Skeletal muscle tissue (tissue), 4 donors: ENCODE results near the gene CDC42EP1. TPM values are rescaled to one million over a fixed set of nuclear protein-coding genes. Genes with fewer than 3 reads are reported as not detected.
"Not testable (repeated sequence)": the region's sequence is repeated elsewhere in the genome, so short reads cannot be mapped to it uniquely, and the experiment has no call there.

Experiments used
- H3K27ac ChIP-seq: one replicate; pipeline ENCODE4 v1.7.0; 2013; ENCODE audit warnings: mild to moderate bottlenecking, low read depth, low read length, inconsistent platforms
- H3K27me3 ChIP-seq, 3 donors: one replicate each; pipeline ENCODE4 v1.7.0; 2013; ENCODE audit warnings: low read length in 3 of 3; ENCODE audit not compliant: control insufficient read depth in 3 of 3, insufficient read depth in 3 of 3
- H3K36me3 ChIP-seq, 3 donors: one replicate each; pipeline ENCODE4 v1.7.0; 2013; ENCODE audit warnings: low read length in 3 of 3; ENCODE audit not compliant: control insufficient read depth in 3 of 3, insufficient read depth in 3 of 3
- H3K4me1 ChIP-seq, 3 donors: one replicate each; pipeline ENCODE4 v1.7.0; 2013; ENCODE audit warnings: low read length in 3 of 3, mild to moderate bottlenecking in 3 of 3; ENCODE audit not compliant: control insufficient read depth in 3 of 3, insufficient read depth in 3 of 3
- H3K4me3 ChIP-seq, 3 donors: one replicate each; pipeline ENCODE4 v1.7.0; 2013; ENCODE audit warnings: low read length in 3 of 3
- H3K9ac ChIP-seq, 3 donors: one replicate each; pipeline ENCODE4 v1.7.0; 2013; ENCODE audit warnings: low read length in 3 of 3, mild to moderate bottlenecking in 3 of 3, moderate library complexity in 2 of 3, low read depth in 1 of 3
- H3K9me3 ChIP-seq, 3 donors: one replicate each; pipeline ENCODE4 v1.7.0; 2013; ENCODE audit warnings: low read length in 3 of 3; ENCODE audit not compliant: control insufficient read depth in 3 of 3
- total RNA-seq: library from RNA; depleted of rRNA; stranded (reverse); fragments of >200 nt; gene quantifications from one replicate; pipeline ENCODE4 v1.2.3, GENCODE V29; 2014
- donor health status: Osteomylitis.

The CDC42EP1 gene
- total RNA-seq, 1 donor from 2014 or later = 6.3 TPM

DNA sequence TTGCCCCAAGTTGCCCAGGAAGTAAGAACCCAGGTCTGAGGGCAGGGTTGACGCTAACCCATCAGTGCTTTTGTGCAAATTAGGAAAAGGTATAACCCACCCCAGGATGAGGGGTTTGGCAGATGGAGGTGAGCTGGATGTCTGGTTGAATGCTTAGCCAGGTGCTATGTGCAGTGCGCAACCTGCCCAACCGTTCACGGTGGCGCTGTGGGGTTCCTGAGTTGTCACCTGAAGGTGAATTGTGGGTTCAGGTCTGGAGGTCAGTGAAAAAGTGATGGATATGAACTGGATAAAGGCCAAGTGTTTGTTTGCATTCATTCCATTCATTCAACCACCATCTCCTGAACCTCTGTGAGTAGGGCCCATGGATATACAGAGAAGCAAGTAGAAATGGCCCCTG lies 34.0 kb downstream of the CDC42EP1 start:
- Histone ChIP-seq H3K4me3 (no peak overlapping the region), H3K36me3 (no peaks in the 10 kb centered on the region), H3K27me3 (peaks cover 0 to 3% (median 0%) of the 10 kb centered on the region in 3 donors), H3K9ac (no peak overlapping the region), H3K9me3 (no peaks in the 10 kb centered on the region), H3K4me1 (peaks cover under 1 to 10% (median 3%) of the 10 kb centered on the region in 3 donors), H3K27ac (no peak overlapping the region)

DNA sequence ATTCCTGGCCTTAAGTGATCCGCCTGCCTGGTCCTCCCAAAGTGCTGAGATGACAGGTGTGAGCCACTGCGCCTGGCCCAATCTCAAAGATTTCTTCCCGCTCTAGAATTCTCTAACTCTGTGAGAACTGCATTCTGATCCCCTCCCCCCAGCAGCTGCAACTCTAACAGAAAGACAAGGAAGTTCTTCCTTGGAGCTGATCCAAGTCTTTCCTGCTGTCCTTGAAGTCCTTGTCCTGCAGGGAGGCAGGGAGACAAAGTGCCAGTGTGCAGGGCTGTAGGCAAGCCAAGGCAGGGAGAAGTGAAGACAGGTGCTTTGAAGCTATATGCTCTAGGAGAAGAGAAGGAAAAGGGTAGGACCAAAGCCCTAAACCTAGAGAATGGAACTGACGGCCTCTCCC lies 38.9 kb downstream of the CDC42EP1 start:
- H3K27ac ChIP-seq = no peak overlapping the region
- peaks cover 0 to 12% (median 0%) of the 10 kb centered on the region in 3 donors for H3K27me3 ChIP-seq
- peak overlapping the region in 1 of 3 donors; percentile 16 for H3K9ac ChIP-seq
- H3K4me1 ChIP-seq = peaks cover 4 to 6% (median 4%) of the 10 kb centered on the region in 3 donors
- H3K9me3 ChIP-seq = no peaks in the 10 kb centered on the region
- H3K4me3 ChIP-seq = no peak overlapping the region
- H3K36me3 ChIP-seq = no peaks in the 10 kb centered on the region

DNA sequence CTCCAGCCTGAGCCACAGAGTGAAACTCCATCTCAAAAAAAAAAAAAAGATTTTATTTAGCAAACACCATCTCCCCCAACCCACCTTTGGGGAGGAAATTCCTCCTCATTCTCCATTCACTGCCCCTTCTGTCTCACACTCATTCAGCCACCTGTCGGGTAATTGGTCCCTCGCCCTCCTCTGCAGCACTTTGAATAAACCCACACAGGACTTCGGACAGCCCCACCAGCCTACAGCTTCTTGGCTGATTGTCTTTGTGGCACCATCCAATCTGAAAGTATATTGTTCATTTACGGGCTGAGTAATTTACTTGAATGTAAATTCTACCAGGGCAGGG lies 40.9 kb downstream of the CDC42EP1 start:
- Histone ChIP-seq H3K27me3 (peaks cover 0 to 12% (median 3%) of the 10 kb centered on the region in 3 donors), H3K9ac (no peak overlapping the region), H3K27ac (no peak overlapping the region), H3K9me3 (no peaks in the 10 kb centered on the region), H3K36me3 (no peaks in the 10 kb centered on the region), H3K4me3 (no peak overlapping the region), H3K4me1 (peaks cover 4 to 6% (median 4%) of the 10 kb centered on the region in 3 donors)

DNA sequence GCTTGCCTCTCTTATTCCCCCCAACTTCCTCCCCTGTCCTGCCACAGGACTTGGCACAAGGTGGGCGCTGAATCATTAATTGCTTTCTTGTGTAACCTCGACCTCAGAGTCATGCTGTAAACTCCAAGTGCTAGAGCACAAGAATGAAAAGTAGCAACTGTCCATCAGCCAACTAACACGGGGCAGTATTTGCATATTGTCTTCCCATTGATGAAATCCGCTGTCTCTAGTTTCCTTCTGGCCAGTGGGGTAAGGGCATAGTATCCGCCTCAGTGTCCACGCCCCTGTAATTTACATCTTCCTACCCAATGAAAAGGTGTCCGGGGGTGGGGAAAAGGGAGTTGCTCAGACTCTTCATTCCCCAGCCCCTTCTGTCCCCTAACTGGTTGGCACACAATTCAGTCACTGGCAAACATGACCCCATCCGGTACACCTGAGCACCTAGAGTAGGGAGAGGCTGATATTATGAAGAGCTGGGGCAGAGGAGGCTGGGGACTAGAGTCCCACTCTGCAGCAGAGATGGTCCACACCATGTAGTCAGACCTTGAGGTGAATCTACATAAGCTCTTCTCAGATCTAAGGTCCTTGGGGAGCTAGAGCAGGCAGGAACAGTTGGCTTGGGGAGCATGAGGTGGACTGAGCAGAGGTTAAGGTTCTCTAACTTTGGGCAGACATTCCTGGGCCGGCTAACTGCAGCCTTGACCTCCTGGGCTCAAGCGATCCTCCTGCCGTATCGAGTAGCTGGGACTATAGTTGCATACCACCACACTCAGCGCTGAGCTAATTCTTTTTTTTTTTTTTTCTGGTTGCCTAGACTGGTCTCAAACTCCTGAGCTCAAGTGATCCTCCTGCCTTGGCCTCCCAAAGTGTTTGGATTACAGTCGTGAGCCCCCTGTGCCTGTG lies 41.5 kb downstream of the CDC42EP1 start:
- H3K9ac ChIP-seq = no peak overlapping the region
- no peaks in the 10 kb centered on the region for H3K36me3 ChIP-seq
- H3K27me3 ChIP-seq = peaks cover 0 to 12% (median 3%) of the 10 kb centered on the region in 3 donors
- H3K4me3 ChIP-seq = no peak overlapping the region
- peaks cover 4 to 6% (median 4%) of the 10 kb centered on the region in 3 donors for H3K4me1 ChIP-seq
- H3K9me3 ChIP-seq = no peaks in the 10 kb centered on the region
- no peak overlapping the region for H3K27ac ChIP-seq

DNA sequence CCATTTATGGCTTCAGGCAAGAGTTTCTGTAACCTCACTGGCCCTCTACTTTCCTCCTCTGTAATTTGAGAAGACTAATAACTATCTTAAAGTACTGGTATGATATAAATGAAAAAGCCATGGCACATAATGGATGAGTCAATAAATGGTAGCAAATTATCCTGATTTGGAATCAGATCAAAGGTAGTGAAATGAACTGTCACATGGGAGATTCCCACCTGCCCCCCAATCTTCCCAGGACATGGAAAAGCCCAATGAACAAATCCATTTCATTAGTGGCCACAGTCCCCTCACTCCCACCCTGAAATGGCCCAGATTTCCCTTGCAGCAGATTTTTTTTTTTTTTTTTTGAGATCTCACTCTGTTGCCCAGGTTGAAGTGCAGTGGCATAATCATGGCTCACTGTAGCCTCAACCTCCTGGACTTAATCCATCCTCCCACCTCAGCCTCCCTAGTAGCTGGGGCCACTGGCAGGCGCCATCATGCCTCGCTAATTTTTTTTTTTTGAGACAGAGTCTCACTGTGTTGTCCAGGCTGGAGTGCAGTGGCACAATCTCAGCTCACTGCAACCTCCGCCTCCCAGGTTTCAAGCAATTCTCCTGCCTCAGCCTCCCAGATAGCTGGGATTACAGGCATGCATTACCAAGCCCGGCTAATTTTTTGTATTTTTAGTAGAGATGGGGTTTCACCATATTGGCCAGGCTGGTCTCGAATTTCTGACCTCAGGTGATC lies 42.4 kb downstream of the CDC42EP1 start:
- H3K27me3 ChIP-seq = peaks cover 0 to 12% (median 3%) of the 10 kb centered on the region in 3 donors
- H3K4me3 ChIP-seq, H3K27ac ChIP-seq, H3K9me3 ChIP-seq, H3K9ac ChIP-seq, H3K36me3 ChIP-seq: not testable (repeated sequence)
- H3K4me1 ChIP-seq = peaks cover 9 to 13% (median 9%) of the 10 kb centered on the region in 3 donors

DNA sequence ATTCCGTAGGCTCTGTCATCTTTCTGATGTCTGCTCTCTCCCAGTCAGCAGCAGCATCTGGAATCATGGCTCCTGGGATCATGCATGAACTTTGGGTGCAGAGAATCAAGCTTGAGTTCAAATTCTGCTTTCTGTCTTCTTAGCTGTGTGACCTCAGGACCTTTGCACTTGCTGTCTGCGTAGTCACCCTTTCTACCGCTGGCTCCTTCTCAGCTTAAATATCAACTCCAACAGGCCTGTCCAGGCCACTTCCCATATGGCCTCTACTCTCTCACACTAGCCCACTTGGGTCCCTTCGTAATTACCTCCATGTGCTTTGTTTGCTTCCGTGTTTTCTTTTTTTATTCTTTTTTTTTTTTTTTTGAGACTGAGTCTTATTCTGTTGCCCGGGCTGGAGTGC lies 43.8 kb downstream of the CDC42EP1 start:
- Histone ChIP-seq H3K9ac (no peak overlapping the region), H3K27me3 (peaks cover 0 to 12% (median 3%) of the 10 kb centered on the region in 3 donors), H3K36me3 (no peaks in the 10 kb centered on the region), H3K9me3 (no peaks in the 10 kb centered on the region), H3K27ac (no peak overlapping the region), H3K4me1 (peaks cover 9 to 13% (median 10%) of the 10 kb centered on the region in 3 donors), H3K4me3 (no peak overlapping the region)

DNA sequence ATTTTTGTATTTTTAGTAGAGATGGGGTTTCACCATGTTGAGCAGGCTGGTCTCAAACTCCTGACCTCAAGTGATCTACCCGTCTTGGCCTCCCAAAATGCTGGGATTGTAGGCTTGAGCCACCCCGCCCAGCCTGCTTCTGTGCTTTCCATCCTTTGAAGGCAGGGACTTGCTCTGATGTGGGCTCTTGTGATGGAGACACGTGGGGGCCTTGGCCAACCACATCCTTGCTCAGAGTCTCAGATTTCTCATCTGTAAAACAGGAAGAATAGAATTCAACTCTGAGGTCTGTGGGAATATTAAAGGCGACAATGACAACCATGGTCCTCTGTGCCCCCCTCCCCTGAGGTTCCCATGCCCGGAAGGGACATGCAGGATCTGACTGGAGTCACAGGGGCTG lies 44.6 kb downstream of the CDC42EP1 start:
- Histone ChIP-seq H3K4me3 (no peak overlapping the region), H3K27me3 (peaks cover 0 to 12% (median 3%) of the 10 kb centered on the region in 3 donors), H3K27ac (no peak overlapping the region), H3K4me1 (peaks cover 13 to 18% (median 15%) of the 10 kb centered on the region in 3 donors), H3K9me3 (no peaks in the 10 kb centered on the region), H3K9ac (no peak overlapping the region), H3K36me3 (no peaks in the 10 kb centered on the region)

DNA sequence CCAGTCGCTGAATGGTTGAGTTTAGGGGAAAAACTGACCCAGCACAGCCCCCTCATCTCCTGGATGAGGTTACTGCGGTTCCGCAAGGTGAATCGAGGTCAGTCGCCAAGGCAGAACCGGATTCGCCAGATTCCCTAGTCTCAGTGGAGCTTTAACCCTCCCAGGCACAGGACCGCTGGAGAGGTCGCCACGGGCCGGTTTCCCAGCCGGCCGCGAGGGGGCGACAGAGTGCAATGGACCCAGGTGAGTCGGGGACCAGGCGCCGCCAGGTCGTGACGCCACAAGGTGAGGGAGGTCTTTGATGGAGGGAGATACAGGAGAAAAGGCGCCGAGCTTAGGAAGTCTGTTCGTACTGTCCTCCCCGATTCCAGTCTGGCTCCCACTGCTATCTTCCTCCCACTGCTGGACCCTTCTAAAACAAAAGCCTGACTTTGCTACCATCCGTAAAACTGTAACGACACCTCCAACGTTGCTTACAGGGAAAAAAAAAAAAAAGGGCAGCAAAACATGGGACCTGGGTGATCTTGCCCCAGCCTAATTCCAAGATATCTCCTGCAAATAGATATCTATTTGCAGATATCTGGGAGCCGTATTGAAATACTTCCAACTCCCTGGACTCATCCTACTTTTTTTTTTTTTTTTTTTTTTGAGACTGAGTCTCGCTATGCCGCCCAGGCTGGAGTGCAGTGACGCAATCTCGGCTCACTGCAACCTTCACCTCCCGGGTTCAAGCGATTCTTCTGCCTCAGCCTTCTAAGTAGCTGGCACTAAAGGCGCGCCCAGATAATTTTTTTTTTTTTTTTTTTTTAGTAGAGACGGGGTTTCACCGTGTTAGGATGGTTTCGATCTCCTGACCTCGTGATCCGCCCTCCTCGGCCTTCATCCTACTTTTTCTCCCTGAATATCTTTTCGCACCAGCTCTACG lies 47.0 kb downstream of the CDC42EP1 start:
- no peaks in the 10 kb centered on the region for H3K9me3 ChIP-seq
- H3K4me3 ChIP-seq = peak overlapping the region; percentile 28 to 60 (median 49)
- no peak overlapping the region for H3K27ac ChIP-seq
- H3K9ac ChIP-seq = no peak overlapping the region
- H3K4me1 ChIP-seq = peaks cover 28 to 32% (median 32%) of the 10 kb centered on the region in 3 donors
- no peaks in the 10 kb centered on the region for H3K36me3 ChIP-seq
- peaks cover 0 to 4% (median 3%) of the 10 kb centered on the region in 3 donors for H3K27me3 ChIP-seq

DNA sequence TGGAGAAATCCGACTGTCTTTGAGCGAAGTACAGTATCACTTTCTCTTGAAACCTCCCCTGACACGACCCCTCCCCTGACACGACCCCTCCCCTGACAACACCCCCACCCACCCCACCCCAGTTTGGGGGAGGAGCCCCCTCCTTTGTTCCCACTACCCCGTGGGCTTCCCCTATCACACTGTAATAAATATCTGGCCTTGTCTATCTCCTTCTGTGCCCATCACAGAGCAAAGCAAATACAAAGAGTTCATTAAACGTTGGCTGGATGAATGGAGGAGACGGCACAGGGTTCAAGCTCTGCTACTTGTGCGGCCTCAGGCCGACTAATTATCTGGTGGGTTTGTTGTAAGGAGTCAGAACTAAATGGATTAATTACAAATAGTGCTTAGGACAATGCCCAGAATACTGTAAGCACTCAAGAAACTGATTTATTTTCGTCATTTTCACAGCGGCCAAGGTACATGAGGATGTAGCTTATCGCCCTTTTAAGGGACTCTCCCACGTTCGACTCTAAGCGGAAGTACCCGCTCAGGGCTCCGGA lies 47.7 kb downstream of the CDC42EP1 start:
- Histone ChIP-seq H3K4me3 (peak overlapping the region; percentile 83 to 89 (median 87)), H3K4me1 (peaks cover 28 to 35% (median 32%) of the 10 kb centered on the region in 3 donors), H3K9me3 (no peaks in the 10 kb centered on the region), H3K9ac (peak overlapping the region; percentile 86 to 92 (median 89)), H3K36me3 (no peaks in the 10 kb centered on the region), H3K27ac (peak overlapping the region; percentile 95), H3K27me3 (peaks cover 0 to 3% (median 0%) of the 10 kb centered on the region in 3 donors)
